Activated CD4-positive, alpha-beta T cell treated with anti-CD3 and anti-CD28 coated beads for 48 hours (primary cell): ENCODE data around the gene RNF112.
"Not testable (repeated sequence)": the region's sequence is repeated elsewhere in the genome, so short reads cannot be mapped to it uniquely, and the experiment has no call there.

Experiments used
- DNase-seq: peaks from one replicate; pipeline ENCODE4 v3.0.0-alpha.2; 2020

RNF112 gene

GRCh38 chr17:19415806-19416775 is 5.1 kb downstream of the RNF112 start:
- no peak for DNase-seq

DNA sequence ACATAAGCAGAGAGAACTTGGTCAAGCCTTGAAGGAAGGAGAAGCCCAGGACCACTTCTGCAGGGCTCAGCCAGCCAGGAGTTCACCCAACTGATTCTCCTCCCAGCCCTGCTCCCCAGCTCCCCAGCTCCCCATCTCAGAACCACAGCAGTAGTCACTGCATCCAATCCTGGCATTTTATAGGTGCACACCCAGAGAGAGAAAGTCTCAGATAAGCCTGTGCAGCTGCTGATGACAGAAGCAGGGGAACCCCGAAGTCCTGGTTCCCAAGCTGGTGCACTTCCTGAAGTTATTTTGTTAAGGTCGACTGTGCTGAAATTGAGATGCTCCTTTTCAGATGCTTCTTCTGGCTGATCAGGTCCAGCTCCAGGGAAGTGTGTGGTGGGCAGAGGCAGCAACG is 6.6 kb downstream of the RNF112 start:
- DNase-seq: no peak

DNA sequence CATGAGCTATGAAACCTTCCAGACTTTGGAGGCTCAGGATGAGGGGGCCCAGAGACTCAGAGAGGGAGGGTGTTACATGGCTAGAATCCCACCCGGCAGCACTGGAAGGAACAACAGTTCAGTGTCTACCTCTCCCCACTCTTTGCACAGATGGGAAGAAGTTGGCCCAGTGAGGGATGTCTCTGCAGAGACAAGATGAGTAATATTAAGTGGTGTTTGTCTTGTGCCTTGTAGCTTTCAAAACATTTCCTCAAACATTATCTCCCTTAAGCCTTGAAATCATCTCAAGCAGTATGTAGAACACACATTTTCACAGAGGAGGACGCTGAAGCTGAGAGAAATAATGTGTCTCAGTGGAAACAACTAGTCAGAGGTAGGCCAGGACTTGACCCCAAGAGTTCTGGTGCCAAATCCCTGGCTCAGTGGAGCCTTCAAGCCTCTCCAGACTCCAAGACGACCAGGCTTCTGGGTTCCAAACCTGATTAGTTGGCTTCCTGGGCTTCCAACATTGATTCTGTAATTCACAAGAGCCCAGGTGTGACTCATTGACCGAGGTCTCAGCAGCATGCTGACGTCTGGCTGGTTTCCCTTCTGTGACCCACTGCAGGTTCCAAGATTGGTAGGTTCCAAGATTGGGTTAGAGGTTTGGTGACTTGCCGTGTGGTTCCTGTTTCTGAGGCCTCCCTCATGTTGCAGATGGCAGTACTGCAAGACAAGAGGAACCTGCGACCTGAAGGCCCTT is 7.4 kb downstream of the RNF112 start:
- DNase-seq: peak; percentile 52

GRCh38 chr17:19421219-19421618 is 10.2 kb downstream of the RNF112 start:
- DNase-seq: no peak

GRCh38 chr17:19421926-19422325 is 10.9 kb downstream of the RNF112 start:
- DNase-seq: no peak

DNA sequence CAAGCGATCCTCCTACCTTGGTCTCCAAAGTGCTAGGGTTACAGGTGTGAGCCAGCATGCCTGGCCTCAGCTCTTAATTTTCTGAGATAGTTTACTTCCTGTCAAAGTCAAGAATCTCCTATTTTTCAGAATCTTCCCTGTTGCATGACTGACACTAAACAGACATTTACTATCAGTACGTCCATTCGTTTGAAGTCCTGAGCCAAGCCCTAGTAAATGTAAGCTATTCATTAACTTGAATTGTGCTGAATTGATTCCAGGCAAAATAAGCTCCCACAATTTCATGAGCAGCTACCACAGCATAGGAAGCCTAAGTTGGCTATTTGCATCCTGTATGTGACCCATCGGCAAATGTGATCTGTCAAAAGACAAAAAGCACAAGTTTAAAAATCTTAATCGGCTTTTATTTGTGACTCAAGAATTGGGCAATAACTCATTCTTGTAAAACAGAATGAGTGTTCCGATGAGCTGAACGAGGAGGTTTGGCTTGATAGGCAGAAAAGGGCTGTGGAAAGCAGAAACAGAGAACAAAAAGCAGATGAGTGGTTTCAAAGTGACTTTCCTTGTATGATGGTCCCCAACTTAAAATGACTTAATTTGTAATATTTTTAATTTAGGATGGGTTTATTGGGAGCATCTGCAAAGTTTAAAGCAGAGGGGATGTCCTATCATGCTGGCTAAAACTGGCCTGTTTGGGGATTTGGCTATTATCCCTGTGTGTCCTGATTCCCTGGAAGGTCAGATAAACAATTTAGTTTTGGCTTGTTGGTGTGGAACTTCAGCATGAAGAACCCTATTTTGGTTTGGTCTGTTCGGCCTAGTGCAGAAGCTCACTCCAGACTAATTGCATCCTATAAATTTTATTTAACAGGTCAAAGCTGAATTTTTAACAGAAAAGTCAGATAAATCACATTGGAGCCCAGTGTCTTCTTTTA is 14.2 kb downstream of the RNF112 start:
- DNase-seq: no peak

GRCh38 chr17:19426631-19427030 is 15.6 kb downstream of the RNF112 start:
- no peak for DNase-seq

GRCh38 chr17:19431691-19432090 is 20.7 kb downstream of the RNF112 start:
- no peak for DNase-seq

- no peak for DNase-seq
Measured at GRCh38 chr17:19433255-19433654, 22.2 kb downstream of the RNF112 start.

DNA sequence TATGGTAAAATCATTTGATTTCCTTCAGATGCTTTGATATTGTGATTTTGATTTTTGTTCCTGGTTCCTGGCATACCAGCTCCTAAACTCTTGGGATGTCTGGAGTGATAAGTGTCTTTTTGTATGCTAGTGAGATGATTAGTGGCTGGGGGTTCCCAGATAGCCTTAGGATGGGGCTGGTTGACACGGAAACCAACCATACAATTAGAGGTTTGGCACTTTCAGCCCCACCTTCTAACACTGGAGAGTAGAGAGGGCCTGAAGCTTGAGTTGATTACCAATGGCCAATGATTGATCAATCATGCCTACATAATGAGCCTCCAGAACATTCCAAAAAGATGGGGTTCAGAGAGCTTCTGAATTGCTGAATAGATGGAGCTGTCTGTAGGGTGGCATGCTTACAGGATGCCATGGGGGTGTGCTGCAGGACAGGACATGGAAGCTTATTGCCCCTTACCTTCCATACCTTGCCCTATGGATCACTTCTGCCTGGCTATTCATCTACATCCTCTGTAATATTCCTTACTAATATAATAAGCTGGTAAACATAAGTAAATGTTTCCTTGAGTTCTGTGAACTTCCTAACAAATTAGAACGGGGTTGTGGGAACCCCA is 22.8 kb downstream of the RNF112 start:
- no peak for DNase-seq

DNA sequence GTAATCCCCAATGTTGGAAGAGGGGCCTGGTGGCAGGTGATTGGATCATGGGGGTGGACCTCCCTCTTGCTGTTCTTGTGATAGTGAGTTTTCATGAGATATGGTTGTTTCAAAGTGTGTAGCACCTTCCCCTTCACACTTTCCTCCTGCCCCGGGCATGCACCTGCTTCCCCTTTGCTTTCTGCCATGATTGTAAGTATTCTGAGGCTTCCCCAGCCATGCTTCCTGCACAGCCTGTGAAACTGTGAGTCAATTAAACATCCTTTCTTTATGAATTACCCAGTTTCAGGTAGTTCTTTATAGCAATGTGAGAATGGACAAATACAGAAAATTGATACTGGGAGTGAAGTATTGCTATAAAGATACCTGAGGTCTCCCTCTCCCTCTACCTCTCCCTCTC is 29.4 kb downstream of the RNF112 start:
- DNase-seq: peak; percentile 23

DNA sequence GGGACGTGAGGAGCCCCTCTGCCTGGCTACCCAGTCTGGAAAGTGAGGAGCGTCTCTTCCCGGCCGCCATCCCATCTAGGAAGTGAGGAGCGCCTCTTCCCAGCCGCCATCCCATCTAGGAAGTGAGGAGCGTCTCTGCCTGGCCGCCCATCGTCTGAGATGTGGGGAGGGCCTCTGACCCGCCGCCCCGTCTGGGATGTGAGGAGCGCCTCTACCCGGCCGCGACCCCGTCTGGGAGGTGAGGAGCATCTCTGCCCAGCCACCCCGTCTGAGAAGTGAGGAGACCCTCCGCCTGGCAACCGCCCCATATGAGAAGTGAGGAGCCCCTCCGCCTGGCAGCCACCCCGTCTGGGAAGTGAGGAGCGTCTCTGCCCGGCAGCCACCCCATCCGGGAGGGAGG is 30.3 kb downstream of the RNF112 start:
- DNase-seq: not testable (repeated sequence)

DNA sequence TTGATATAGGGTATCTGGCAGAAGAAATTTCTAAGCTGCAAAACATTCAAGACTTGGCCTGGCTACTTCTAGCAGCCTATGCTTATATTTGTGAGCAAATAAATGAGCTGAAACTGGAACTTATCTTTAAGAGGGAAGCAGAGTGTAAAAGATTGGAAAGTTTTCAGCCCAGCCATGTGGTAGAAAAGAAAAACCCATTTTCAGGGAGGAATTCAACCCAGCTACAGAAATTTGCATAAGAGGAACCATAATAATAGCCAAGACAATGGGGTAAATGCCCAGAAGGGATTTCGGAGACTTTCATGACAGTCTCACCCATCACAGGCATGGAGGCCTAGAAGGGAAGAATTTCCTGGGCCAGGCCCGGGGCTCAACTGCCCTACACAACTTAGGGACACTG is 31.7 kb downstream of the RNF112 start:
- no peak for DNase-seq

DNA sequence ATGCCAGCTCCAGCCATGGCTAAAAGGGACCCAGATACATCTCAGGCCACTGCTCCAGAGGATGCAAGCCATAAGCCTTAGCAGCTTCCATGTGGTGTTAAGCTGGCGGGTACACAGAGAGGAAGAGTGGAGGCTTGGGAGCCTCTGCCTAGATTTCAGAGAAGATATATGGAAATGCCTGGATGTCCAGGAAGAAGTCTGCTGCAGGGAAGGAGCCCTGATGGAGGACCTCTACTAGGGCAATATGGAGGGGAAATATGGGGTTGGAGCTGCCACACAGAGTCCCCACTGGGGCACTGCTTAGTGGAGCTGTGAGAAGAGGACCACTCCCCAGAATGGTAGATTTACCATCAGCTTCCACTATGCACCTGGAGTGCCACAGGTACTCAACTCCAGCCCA is 32.1 kb downstream of the RNF112 start:
- no peak for DNase-seq

DNA sequence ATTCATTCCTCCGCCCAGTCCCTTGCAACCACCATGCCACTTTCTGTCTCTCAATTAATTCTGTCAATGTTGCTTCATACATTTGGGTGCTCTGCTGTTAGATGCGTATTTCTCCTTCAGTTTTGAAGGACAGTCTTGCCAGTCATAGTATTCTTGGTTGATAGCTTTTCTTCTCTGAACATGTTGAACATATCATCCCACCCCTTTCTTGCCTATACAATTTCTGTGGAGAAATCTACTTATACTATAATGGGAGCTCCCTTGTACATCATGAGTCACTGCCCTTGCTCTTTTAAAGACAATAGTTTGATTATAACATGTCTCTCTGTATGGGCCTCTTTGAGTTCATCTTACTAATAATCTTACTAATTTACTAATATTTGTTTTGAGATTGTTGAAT is 34.1 kb downstream of the RNF112 start:
- no peak for DNase-seq

DNA sequence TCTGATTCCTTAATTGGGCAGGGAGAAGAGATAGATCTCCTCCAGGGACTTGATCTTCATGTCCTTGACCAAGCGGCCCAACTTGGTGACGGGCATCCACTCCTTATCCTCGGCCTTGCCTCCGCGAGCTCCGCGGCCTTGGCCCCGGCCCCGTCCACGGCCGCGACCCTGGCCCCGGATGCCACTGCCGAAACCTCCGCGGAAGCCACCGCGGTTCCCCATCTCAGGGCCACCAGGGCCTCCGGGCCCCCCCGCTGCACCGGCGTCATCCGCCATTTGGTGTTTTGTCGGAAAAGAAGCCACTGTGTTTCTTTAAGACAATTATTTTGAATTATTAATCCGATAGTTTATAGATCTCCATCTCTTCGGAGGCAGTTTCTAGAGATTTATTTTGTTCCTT is 35.5 kb downstream of the RNF112 start:
- DNase-seq: not testable (repeated sequence)

GRCh38 chr17:19447085-19447583 is 36.1 kb downstream of the RNF112 start:
- peak; percentile 75 for DNase-seq

- DNase-seq: no peak
Measured at GRCh38 chr17:19448341-19449268, 37.6 kb downstream of the RNF112 start.

- no peak for DNase-seq
Measured at GRCh38 chr17:19449656-19450055, 38.6 kb downstream of the RNF112 start.

DNA sequence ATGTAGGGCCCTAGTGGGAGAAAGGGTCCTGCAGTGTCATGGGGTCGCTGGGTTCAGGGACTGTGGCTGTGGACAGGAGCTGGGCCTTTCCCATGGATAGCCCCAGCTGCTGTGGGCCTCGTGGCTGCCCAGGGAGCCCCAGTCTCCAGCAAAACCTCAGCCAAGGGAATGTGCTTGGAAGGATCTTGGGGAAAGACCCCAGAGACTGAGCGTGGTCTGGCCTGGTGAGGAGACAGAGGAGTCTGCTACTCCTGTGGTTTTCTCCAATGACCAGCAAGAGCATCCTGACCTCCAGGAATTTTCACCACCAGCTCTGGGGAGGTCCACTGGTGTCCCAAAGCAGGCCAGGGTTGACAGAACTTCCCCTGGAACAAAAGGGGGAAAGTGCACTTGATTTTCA is 42.3 kb downstream of the RNF112 start:
- no peak for DNase-seq

- DNase-seq: no peak
Measured at GRCh38 chr17:19454074-19454473, 43.0 kb downstream of the RNF112 start.
